ENCODE measurements around the gene RGS7. TPM values are rescaled to one million over a fixed set of nuclear protein-coding genes. Genes with fewer than 3 reads are reported as not detected.

The RGS7 gene
- total RNA-seq, 1 donor from 2014 or later: not detected

GRCh38 chr1:241181471-241181870 lies 175.5 kb downstream of the RGS7 start:
- Histone ChIP-seq H3K27me3 (no peaks in the 10 kb centered on the region), H3K27ac (no peak overlapping the region), H3K9me3 (no peaks in the 10 kb centered on the region), H3K36me3 (no peaks in the 10 kb centered on the region), H3K4me1 (no peaks in the 10 kb centered on the region), H3K4me3 (no peak overlapping the region)
- intact Hi-C loops (cut with DNase I): no loop called here
- no peak for DNase-seq (ENCODE audit: extremely low spot score in 2 of 2)
- TF ChIP-seq POLR2A (IDR thresholded peaks at IDR 0.05) (no peak), POLR2AphosphoS5 (IDR thresholded peaks at IDR 0.05; ENCODE audit: insufficient read depth in 1 of 2, low read depth in 1 of 2) (no peak), CTCF (IDR thresholded peaks at IDR 0.05) (no peak)

DNA sequence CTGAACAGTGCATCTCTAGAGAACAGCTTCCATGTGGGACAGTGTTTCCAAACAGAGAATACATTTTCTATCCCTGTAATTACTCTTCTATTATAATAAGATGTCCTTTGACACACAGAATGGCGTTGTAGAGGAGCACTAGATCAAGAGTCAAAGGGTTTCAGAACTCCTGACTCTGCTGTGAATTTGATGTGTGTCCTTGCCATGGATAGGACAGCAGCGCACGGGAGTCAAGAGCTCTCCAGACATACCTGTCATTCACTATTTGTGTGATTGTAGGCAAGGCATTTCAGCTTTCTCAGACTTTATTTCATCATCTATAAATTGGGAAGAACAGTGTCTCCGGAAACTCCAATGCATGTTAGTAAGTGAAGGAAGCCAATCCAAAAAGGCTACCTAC lies 176.4 kb downstream of the RGS7 start:
- Histone ChIP-seq H3K4me3 (no peak overlapping the region), H3K27me3 (no peaks in the 10 kb centered on the region), H3K9me3 (no peaks in the 10 kb centered on the region), H3K36me3 (no peaks in the 10 kb centered on the region), H3K27ac (no peak overlapping the region), H3K4me1 (no peaks in the 10 kb centered on the region)
- no peak for DNase-seq (ENCODE audit: extremely low spot score in 2 of 2)
- intact Hi-C loops (cut with DNase I): no loop called here
- TF ChIP-seq CTCF (IDR thresholded peaks at IDR 0.05) (no peak), POLR2A (IDR thresholded peaks at IDR 0.05) (no peak), POLR2AphosphoS5 (IDR thresholded peaks at IDR 0.05; ENCODE audit: insufficient read depth in 1 of 2, low read depth in 1 of 2) (no peak)

GRCh38 chr1:241177660-241178059 lies 179.3 kb downstream of the RGS7 start:
- Histone ChIP-seq H3K9me3 (no peaks in the 10 kb centered on the region), H3K36me3 (no peaks in the 10 kb centered on the region), H3K27ac (no peak overlapping the region), H3K27me3 (no peaks in the 10 kb centered on the region), H3K4me3 (no peak overlapping the region), H3K4me1 (no peaks in the 10 kb centered on the region)
- intact Hi-C loops (cut with DNase I): no loop called here
- no peak for TF ChIP-seq POLR2A (IDR thresholded peaks at IDR 0.05)
- TF ChIP-seq POLR2AphosphoS5 (IDR thresholded peaks at IDR 0.05; ENCODE audit: insufficient read depth in 1 of 2, low read depth in 1 of 2): no peak
- TF ChIP-seq CTCF (IDR thresholded peaks at IDR 0.05): no peak
- DNase-seq (ENCODE audit: extremely low spot score in 2 of 2): no peak

DNA sequence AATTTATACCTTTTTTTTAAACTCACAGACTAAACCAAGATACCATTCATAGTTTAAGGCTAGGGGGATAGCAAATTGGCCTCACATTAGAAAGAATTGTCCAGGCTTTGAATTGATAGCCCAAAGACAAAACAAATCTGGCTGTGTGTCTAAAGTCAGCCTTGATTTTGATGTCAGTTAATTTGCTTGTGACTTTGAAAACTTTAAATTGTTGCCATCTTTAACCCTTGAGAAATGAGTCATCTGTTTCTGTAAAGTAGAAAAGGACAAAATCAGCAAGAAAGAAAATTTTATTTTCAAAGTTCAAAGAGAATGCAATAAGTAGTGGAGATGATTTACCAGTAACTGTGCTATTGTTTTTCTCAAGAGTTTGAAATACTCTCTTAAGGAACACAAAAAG lies 184.5 kb downstream of the RGS7 start:
- intact Hi-C loops (cut with DNase I): no loop called here
- DNase-seq (ENCODE audit: extremely low spot score in 2 of 2): no peak
- no peaks in the 10 kb centered on the region for H3K27me3 ChIP-seq
- TF ChIP-seq POLR2A (IDR thresholded peaks at IDR 0.05) (no peak), POLR2AphosphoS5 (IDR thresholded peaks at IDR 0.05; ENCODE audit: insufficient read depth in 1 of 2, low read depth in 1 of 2) (no peak), CTCF (IDR thresholded peaks at IDR 0.05) (no peak)
- H3K9me3 ChIP-seq: no peaks in the 10 kb centered on the region
- H3K4me1 ChIP-seq: no peaks in the 10 kb centered on the region
- H3K4me3 ChIP-seq: no peak overlapping the region
- H3K36me3 ChIP-seq: no peaks in the 10 kb centered on the region
- H3K27ac ChIP-seq: no peak overlapping the region

DNA sequence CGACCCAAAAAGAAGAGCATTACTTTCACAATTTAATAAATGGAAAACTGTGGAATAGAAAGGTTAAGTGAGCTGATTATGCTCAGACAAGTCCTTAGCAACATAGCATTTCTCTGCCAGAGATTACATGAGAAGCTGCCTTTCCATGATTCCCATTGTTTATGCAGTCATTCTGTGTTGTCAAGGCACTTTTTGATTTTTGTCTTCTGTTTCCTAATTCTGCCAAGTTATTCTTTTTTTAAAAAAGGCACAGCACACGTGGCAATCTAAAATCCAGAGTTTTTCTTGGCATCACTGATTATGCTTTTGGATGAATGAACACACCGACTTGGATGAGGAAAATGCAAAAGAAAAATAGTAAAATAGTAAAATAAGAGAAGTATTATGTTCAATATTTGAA lies 185.0 kb downstream of the RGS7 start:
- DNase-seq (ENCODE audit: extremely low spot score in 2 of 2): no peak
- H3K36me3 ChIP-seq: no peaks in the 10 kb centered on the region
- no peak overlapping the region for H3K4me3 ChIP-seq
- H3K9me3 ChIP-seq: no peaks in the 10 kb centered on the region
- no peaks in the 10 kb centered on the region for H3K4me1 ChIP-seq
- TF ChIP-seq POLR2AphosphoS5 (IDR thresholded peaks at IDR 0.05; ENCODE audit: insufficient read depth in 1 of 2, low read depth in 1 of 2) (no peak), POLR2A (IDR thresholded peaks at IDR 0.05) (no peak), CTCF (IDR thresholded peaks at IDR 0.05) (no peak)
- no peak overlapping the region for H3K27ac ChIP-seq
- H3K27me3 ChIP-seq: no peaks in the 10 kb centered on the region
- intact Hi-C loops (cut with DNase I): no loop called here

Data from vagina (tissue), 2 donors.